Lower leg skin (tissue), 3 donors: Measurements from ENCODE around the gene ZNF213.

Experiments used
- CTCF ChIP-seq, 3 donors: fragments of 450-650 bp; IDR thresholded peaks; one replicate each; pipeline ENCODE4 v1.5.1; 2016; ENCODE audit warnings: antibody characterized with exemption in 3 of 3, mild to moderate bottlenecking in 3 of 3, moderate library complexity in 2 of 3
- POLR2A ChIP-seq, 2 donors: fragments of 450-650 bp; IDR thresholded peaks; one replicate each; pipeline ENCODE4 v1.6.1; 2016 to 2017; ENCODE audit warnings: antibody characterized with exemption in 2 of 2, mild to moderate bottlenecking in 1 of 2, moderate library complexity in 1 of 2

- TF ChIP-seq CTCF (IDR thresholded peaks at IDR 0.05) (no peak), POLR2A (IDR thresholded peaks at IDR 0.05) (no peak)
These were observed 16.0 kb upstream of the ZNF213 start for GRCh38 chr16:3118846-3119245.
